ENCODE data around the gene VPS8. TPM values are rescaled to one million over a fixed set of nuclear protein-coding genes. Genes with fewer than 3 reads are reported as not detected.

The VPS8 gene
- total and polyA plus RNA-seq, 9 donors: 44.0 to 126 (median 60.6) TPM

GRCh38 chr3:185021256-185021655 is 209.3 kb downstream of the VPS8 start:
- no CpG with 5 or more reads among the region's 1 CpG for WGBS (ENCODE audit: insufficient coverage)
- H3K9me3 ChIP-seq (replicated peaks; ENCODE audit: control insufficient read depth, low read depth, low read length): no peaks in the 10 kb centered on the region
- no peaks in the 10 kb centered on the region for H3K27me3 ChIP-seq (ENCODE audit: control insufficient read depth, insufficient read depth, low read length)
- H3K36me3 ChIP-seq (ENCODE audit: control insufficient read depth, insufficient read depth, low read length): peaks cover 9% of the 10 kb centered on the region
- DNase-seq: peak; percentile 74
- no peaks in the 10 kb centered on the region for H3K4me1 ChIP-seq (ENCODE audit: control insufficient read depth, insufficient read depth, low read length)
- H3K27ac ChIP-seq (ENCODE audit: low read length): peak overlapping the region; percentile 38
- no peak overlapping the region for H3K4me3 ChIP-seq (ENCODE audit: low read length)

- Histone ChIP-seq H3K27me3 (ENCODE audit: control insufficient read depth, insufficient read depth, low read length) (no peaks in the 10 kb centered on the region), H3K4me1 (ENCODE audit: control insufficient read depth, insufficient read depth, low read length) (no peaks in the 10 kb centered on the region), H3K36me3 (ENCODE audit: control insufficient read depth, insufficient read depth, low read length) (peaks cover 7% of the 10 kb centered on the region), H3K4me3 (ENCODE audit: low read length) (no peak overlapping the region), H3K9me3 (replicated peaks; ENCODE audit: control insufficient read depth, low read depth, low read length) (no peaks in the 10 kb centered on the region), H3K27ac (ENCODE audit: low read length) (no peak overlapping the region)
- WGBS (ENCODE audit: insufficient coverage): no CpG with 5 or more reads among the region's 3 CpGs
- DNase-seq: no peak
Measured at GRCh38 chr3:185024406-185024805, 212.4 kb downstream of the VPS8 start.

- 80% methylated on average over 1 of the region's 2 CpGs for WGBS (ENCODE audit: insufficient coverage)
- H3K27ac ChIP-seq (ENCODE audit: low read length): no peak overlapping the region
- no peak for DNase-seq
- peaks cover 8% of the 10 kb centered on the region for H3K36me3 ChIP-seq (ENCODE audit: control insufficient read depth, insufficient read depth, low read length)
- no peaks in the 10 kb centered on the region for H3K9me3 ChIP-seq (replicated peaks; ENCODE audit: control insufficient read depth, low read depth, low read length)
- H3K4me1 ChIP-seq (ENCODE audit: control insufficient read depth, insufficient read depth, low read length): no peaks in the 10 kb centered on the region
- H3K4me3 ChIP-seq (ENCODE audit: low read length): no peak overlapping the region
- H3K27me3 ChIP-seq (ENCODE audit: control insufficient read depth, insufficient read depth, low read length): no peaks in the 10 kb centered on the region
Measured at GRCh38 chr3:185024966-185025365, 213.0 kb downstream of the VPS8 start.

- 100% methylated on average over 3 of the region's 3 CpGs for WGBS (ENCODE audit: insufficient coverage)
- no peak overlapping the region for H3K4me3 ChIP-seq (ENCODE audit: low read length)
- no peaks in the 10 kb centered on the region for H3K9me3 ChIP-seq (replicated peaks; ENCODE audit: control insufficient read depth, low read depth, low read length)
- H3K27ac ChIP-seq (ENCODE audit: low read length): no peak overlapping the region
- H3K4me1 ChIP-seq (ENCODE audit: control insufficient read depth, insufficient read depth, low read length): no peaks in the 10 kb centered on the region
- peaks cover 11% of the 10 kb centered on the region for H3K36me3 ChIP-seq (ENCODE audit: control insufficient read depth, insufficient read depth, low read length)
- H3K27me3 ChIP-seq (ENCODE audit: control insufficient read depth, insufficient read depth, low read length): no peaks in the 10 kb centered on the region
- DNase-seq: no peak
Measured at GRCh38 chr3:185028121-185028520, 216.2 kb downstream of the VPS8 start.

- H3K4me1 ChIP-seq (ENCODE audit: control insufficient read depth, insufficient read depth, low read length): no peaks in the 10 kb centered on the region
- H3K27me3 ChIP-seq (ENCODE audit: control insufficient read depth, insufficient read depth, low read length): no peaks in the 10 kb centered on the region
- 20% methylated on average over 1 of the region's 1 CpG for WGBS (ENCODE audit: insufficient coverage)
- no peak for DNase-seq
- H3K27ac ChIP-seq (ENCODE audit: low read length): no peak overlapping the region
- no peak overlapping the region for H3K4me3 ChIP-seq (ENCODE audit: low read length)
- H3K36me3 ChIP-seq (ENCODE audit: control insufficient read depth, insufficient read depth, low read length): peaks cover 11% of the 10 kb centered on the region
- H3K9me3 ChIP-seq (replicated peaks; ENCODE audit: control insufficient read depth, low read depth, low read length): no peaks in the 10 kb centered on the region
Measured at GRCh38 chr3:185029086-185029485, 217.1 kb downstream of the VPS8 start.

- no peaks in the 10 kb centered on the region for H3K4me1 ChIP-seq (ENCODE audit: control insufficient read depth, insufficient read depth, low read length)
- no peaks in the 10 kb centered on the region for H3K27me3 ChIP-seq (ENCODE audit: control insufficient read depth, insufficient read depth, low read length)
- H3K4me3 ChIP-seq (ENCODE audit: low read length): no peak overlapping the region
- peaks cover 7% of the 10 kb centered on the region for H3K36me3 ChIP-seq (ENCODE audit: control insufficient read depth, insufficient read depth, low read length)
- no CpG with 5 or more reads among the region's 3 CpGs for WGBS (ENCODE audit: insufficient coverage)
- DNase-seq: no peak
- no peaks in the 10 kb centered on the region for H3K9me3 ChIP-seq (replicated peaks; ENCODE audit: control insufficient read depth, low read depth, low read length)
- H3K27ac ChIP-seq (ENCODE audit: low read length): no peak overlapping the region
Measured at GRCh38 chr3:185030399-185030798, 218.4 kb downstream of the VPS8 start.

GRCh38 chr3:185030951-185031350 is 219.0 kb downstream of the VPS8 start:
- H3K9me3 ChIP-seq (replicated peaks; ENCODE audit: control insufficient read depth, low read depth, low read length): no peaks in the 10 kb centered on the region
- no peak overlapping the region for H3K4me3 ChIP-seq (ENCODE audit: low read length)
- H3K4me1 ChIP-seq (ENCODE audit: control insufficient read depth, insufficient read depth, low read length): no peaks in the 10 kb centered on the region
- no CpG with 5 or more reads among the region's 3 CpGs for WGBS (ENCODE audit: insufficient coverage)
- no peak for DNase-seq
- H3K27me3 ChIP-seq (ENCODE audit: control insufficient read depth, insufficient read depth, low read length): no peaks in the 10 kb centered on the region
- H3K36me3 ChIP-seq (ENCODE audit: control insufficient read depth, insufficient read depth, low read length): peaks cover 7% of the 10 kb centered on the region
- no peak overlapping the region for H3K27ac ChIP-seq (ENCODE audit: low read length)

- peaks cover 2% of the 10 kb centered on the region for H3K9me3 ChIP-seq (replicated peaks; ENCODE audit: control insufficient read depth, low read depth, low read length)
- no peak overlapping the region for H3K4me3 ChIP-seq (ENCODE audit: low read length)
- no peaks in the 10 kb centered on the region for H3K27me3 ChIP-seq (ENCODE audit: control insufficient read depth, insufficient read depth, low read length)
- peak overlapping the region; percentile 53 for H3K27ac ChIP-seq (ENCODE audit: low read length)
- WGBS (ENCODE audit: insufficient coverage): no CpG with 5 or more reads among the region's 1 CpG
- no peaks in the 10 kb centered on the region for H3K4me1 ChIP-seq (ENCODE audit: control insufficient read depth, insufficient read depth, low read length)
- DNase-seq: peak; percentile 64
- H3K36me3 ChIP-seq (ENCODE audit: control insufficient read depth, insufficient read depth, low read length): no peaks in the 10 kb centered on the region
Measured at GRCh38 chr3:185037801-185038200, 225.8 kb downstream of the VPS8 start.

GRCh38 chr3:185040425-185040824 is 228.5 kb downstream of the VPS8 start:
- H3K9me3 ChIP-seq (replicated peaks; ENCODE audit: control insufficient read depth, low read depth, low read length): peaks cover 2% of the 10 kb centered on the region
- no peak for DNase-seq
- H3K36me3 ChIP-seq (ENCODE audit: control insufficient read depth, insufficient read depth, low read length): no peaks in the 10 kb centered on the region
- peaks cover 5% of the 10 kb centered on the region for H3K4me1 ChIP-seq (ENCODE audit: control insufficient read depth, insufficient read depth, low read length)
- WGBS (ENCODE audit: insufficient coverage): no CpG with 5 or more reads among the region's 1 CpG
- H3K4me3 ChIP-seq (ENCODE audit: low read length): no peak overlapping the region
- no peak overlapping the region for H3K27ac ChIP-seq (ENCODE audit: low read length)
- no peaks in the 10 kb centered on the region for H3K27me3 ChIP-seq (ENCODE audit: control insufficient read depth, insufficient read depth, low read length)

- peaks cover 2% of the 10 kb centered on the region for H3K9me3 ChIP-seq (replicated peaks; ENCODE audit: control insufficient read depth, low read depth, low read length)
- H3K36me3 ChIP-seq (ENCODE audit: control insufficient read depth, insufficient read depth, low read length): no peaks in the 10 kb centered on the region
- H3K4me1 ChIP-seq (ENCODE audit: control insufficient read depth, insufficient read depth, low read length): peaks cover 9% of the 10 kb centered on the region
- WGBS (ENCODE audit: insufficient coverage): 73% methylated on average over 2 of the region's 4 CpGs
- no peak overlapping the region for H3K27ac ChIP-seq (ENCODE audit: low read length)
- H3K27me3 ChIP-seq (ENCODE audit: control insufficient read depth, insufficient read depth, low read length): no peaks in the 10 kb centered on the region
- H3K4me3 ChIP-seq (ENCODE audit: low read length): no peak overlapping the region
- DNase-seq: no peak
Measured at GRCh38 chr3:185041540-185041939, 229.6 kb downstream of the VPS8 start.

GRCh38 chr3:185042312-185043050 is 230.5 kb downstream of the VPS8 start:
- no peak for DNase-seq
- WGBS (ENCODE audit: insufficient coverage): no CpG with 5 or more reads among the region's 7 CpGs

More at GRCh38 chr3:185042312-185043050, 230.5 kb downstream of the VPS8 start:
- Histone ChIP-seq H3K9me3 (replicated peaks; ENCODE audit: control insufficient read depth, low read depth, low read length) (no peaks in the 10 kb centered on the region), H3K27ac (ENCODE audit: low read length) (no peak overlapping the region), H3K4me1 (ENCODE audit: control insufficient read depth, insufficient read depth, low read length) (peaks cover 10% of the 10 kb centered on the region), H3K27me3 (ENCODE audit: control insufficient read depth, insufficient read depth, low read length) (no peaks in the 10 kb centered on the region), H3K4me3 (ENCODE audit: low read length) (no peak overlapping the region), H3K36me3 (ENCODE audit: control insufficient read depth, insufficient read depth, low read length) (no peaks in the 10 kb centered on the region)
